GM19438 (cell line): Measurements from ENCODE around the gene PRSS58.

ENCODE experiments used
- ATAC-seq: cut with Tn5 transposase; IDR thresholded peaks from one replicate; pipeline ENCODE4 v1.9.1; 2021; ENCODE audit warnings: low read depth; ENCODE audit not compliant: unreplicated experiment

PRSS58 gene

GRCh38 chr7:142257958-142258357 is at the start of gene PRSS58:
PRSS58 (minus strand) TSS chr7:142258058; CDS start chr7:142257707, 351 bp downstream.
- ATAC-seq = no peak

GRCh38 chr7:142307246-142307900 is 49.5 kb upstream of the PRSS58 start:
- no peak for ATAC-seq

- ATAC-seq = no peak
These were observed 45.8 kb upstream of the PRSS58 start for GRCh38 chr7:142303650-142304049.

- peak; percentile 57 for ATAC-seq
These were observed 44.2 kb upstream of the PRSS58 start for GRCh38 chr7:142301923-142302550.

GRCh38 chr7:142301299-142301698 is 43.4 kb upstream of the PRSS58 start:
- ATAC-seq = no peak

- ATAC-seq = no peak
These were observed 42.8 kb upstream of the PRSS58 start for GRCh38 chr7:142300689-142301088.

GRCh38 chr7:142299237-142299781 is 41.5 kb upstream of the PRSS58 start:
- no peak for ATAC-seq

GRCh38 chr7:142298627-142299026 is 40.8 kb upstream of the PRSS58 start:
- ATAC-seq = no peak

GRCh38 chr7:142298009-142298408 is 40.2 kb upstream of the PRSS58 start:
- no peak for ATAC-seq

GRCh38 chr7:142280263-142280662 is 22.4 kb upstream of the PRSS58 start:
- ATAC-seq = no peak

GRCh38 chr7:142279601-142280000 is 21.7 kb upstream of the PRSS58 start:
- ATAC-seq = no peak

GRCh38 chr7:142275028-142275427 is 17.2 kb upstream of the PRSS58 start:
- no peak for ATAC-seq

GRCh38 chr7:142272841-142273240 is 15.0 kb upstream of the PRSS58 start:
- ATAC-seq = no peak

GRCh38 chr7:142263598-142264380 is 5.9 kb upstream of the PRSS58 start:
- no peak for ATAC-seq

GRCh38 chr7:142250705-142251104 is 7.2 kb downstream of the PRSS58 start:
- no peak for ATAC-seq

GRCh38 chr7:142249918-142250317 is 7.9 kb downstream of the PRSS58 start:
- ATAC-seq = no peak

GRCh38 chr7:142248166-142249160 is 9.4 kb downstream of the PRSS58 start:
- no peak for ATAC-seq

GRCh38 chr7:142243823-142244222 is 14.0 kb downstream of the PRSS58 start:
- ATAC-seq = no peak

GRCh38 chr7:142240546-142240945 is 17.3 kb downstream of the PRSS58 start:
- no peak for ATAC-seq

GRCh38 chr7:142231716-142232115 is 26.1 kb downstream of the PRSS58 start:
- no peak for ATAC-seq
